ENCODE results near the gene PARP2.

PARP2 gene

DNA sequence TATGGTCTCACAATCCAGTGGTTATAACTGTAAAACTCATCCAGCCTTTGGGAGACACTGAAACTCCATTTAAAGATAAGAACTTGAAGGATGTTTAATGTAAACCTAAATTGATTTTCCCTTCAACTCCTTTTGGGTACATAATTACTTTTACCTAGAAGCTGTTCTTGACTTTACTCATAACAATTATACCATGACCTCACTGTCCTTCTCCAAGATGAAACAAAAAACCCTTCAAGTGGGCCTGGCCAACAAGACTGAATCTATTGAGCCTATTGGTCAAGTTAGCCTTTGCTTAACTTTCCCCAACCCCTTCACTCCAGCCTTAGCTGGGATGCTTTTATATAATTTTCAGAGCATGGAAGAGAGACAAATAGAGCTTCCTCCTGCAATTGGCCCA is 22.5 kb downstream of the PARP2 start:
- no peak for TF ChIP-seq CTCF (IDR thresholded peaks at IDR 0.05; ENCODE audit: borderline replicate concordance, control extremely low read depth, extremely low read depth, insufficient read depth, missing control alignments)
- no peak for DNase-seq (ENCODE audit: low spot score)
- in situ Hi-C loops (cut with MboI; ENCODE audit: low sequenced_read_pairs, unreplicated experiment), result no loop called here

DNA sequence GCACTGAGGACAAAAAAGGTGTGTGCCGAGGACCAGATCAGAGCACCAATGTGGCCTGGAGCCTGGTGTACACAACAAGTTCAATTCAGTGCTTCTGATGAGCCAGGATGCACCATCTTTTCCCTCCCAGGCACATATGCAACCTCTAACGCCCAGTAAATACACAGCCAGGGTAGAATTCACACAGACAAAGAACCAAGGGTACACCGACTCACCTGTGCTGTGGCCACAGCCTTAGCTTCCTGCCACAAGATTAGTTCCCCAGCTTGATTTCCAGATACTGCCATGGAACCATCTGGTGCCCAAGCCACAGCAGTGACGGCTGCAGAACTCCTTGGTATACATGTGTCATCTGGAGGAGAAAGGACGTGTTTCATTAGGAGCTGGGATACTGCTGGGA is 29.4 kb downstream of the PARP2 start:
- in situ Hi-C loops (cut with MboI; ENCODE audit: low sequenced_read_pairs, unreplicated experiment), result no loop called here
- TF ChIP-seq CTCF (IDR thresholded peaks at IDR 0.05; ENCODE audit: borderline replicate concordance, control extremely low read depth, extremely low read depth, insufficient read depth, missing control alignments), result no peak
- DNase-seq (ENCODE audit: low spot score), result no peak

GRCh38 chr14:20375471-20375870 is 32.0 kb downstream of the PARP2 start:
- in situ Hi-C loops (cut with MboI; ENCODE audit: low sequenced_read_pairs, unreplicated experiment), result no loop called here
- no peak for DNase-seq (ENCODE audit: low spot score)
- no peak for TF ChIP-seq CTCF (IDR thresholded peaks at IDR 0.05; ENCODE audit: borderline replicate concordance, control extremely low read depth, extremely low read depth, insufficient read depth, missing control alignments)

GRCh38 chr14:20376071-20376588 is 32.7 kb downstream of the PARP2 start:
- in situ Hi-C loops (cut with MboI; ENCODE audit: low sequenced_read_pairs, unreplicated experiment), result no loop called here
- no peak for DNase-seq (ENCODE audit: low spot score)

DNA sequence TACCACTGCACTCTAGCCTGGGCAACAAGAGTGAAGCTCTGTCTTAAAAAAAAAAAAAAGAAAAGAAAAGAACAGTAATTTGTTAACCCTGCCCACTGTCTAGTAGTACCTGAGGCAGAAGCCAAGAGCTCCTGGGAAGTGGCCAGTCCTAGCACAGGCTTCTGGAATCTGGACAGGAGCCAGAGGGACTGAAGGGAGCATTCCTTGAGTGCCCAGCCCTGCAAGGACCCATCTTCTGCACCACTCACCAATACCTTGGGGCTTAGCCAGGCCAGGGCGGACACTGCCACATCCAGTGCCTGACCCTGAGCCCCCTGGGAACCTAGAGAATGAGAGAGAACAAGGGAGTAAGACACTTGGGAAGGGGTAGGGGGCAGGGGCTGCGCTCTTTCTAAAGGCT is 33.7 kb downstream of the PARP2 start:
- no peak for TF ChIP-seq CTCF (IDR thresholded peaks at IDR 0.05; ENCODE audit: borderline replicate concordance, control extremely low read depth, extremely low read depth, insufficient read depth, missing control alignments)
- no peak for DNase-seq (ENCODE audit: low spot score)
- in situ Hi-C loops (cut with MboI; ENCODE audit: low sequenced_read_pairs, unreplicated experiment), result no loop called here

More at GRCh38 chr14:20376071-20376588, 32.7 kb downstream of the PARP2 start:
- no peak for TF ChIP-seq CTCF (IDR thresholded peaks at IDR 0.05; ENCODE audit: borderline replicate concordance, control extremely low read depth, extremely low read depth, insufficient read depth, missing control alignments)

GRCh38 chr14:20379743-20380142 is 36.3 kb downstream of the PARP2 start:
- TF ChIP-seq CTCF (IDR thresholded peaks at IDR 0.05; ENCODE audit: borderline replicate concordance, control extremely low read depth, extremely low read depth, insufficient read depth, missing control alignments), result no peak
- no peak for DNase-seq (ENCODE audit: low spot score)
- in situ Hi-C loops (cut with MboI; ENCODE audit: low sequenced_read_pairs, unreplicated experiment), result no loop called here

DNA sequence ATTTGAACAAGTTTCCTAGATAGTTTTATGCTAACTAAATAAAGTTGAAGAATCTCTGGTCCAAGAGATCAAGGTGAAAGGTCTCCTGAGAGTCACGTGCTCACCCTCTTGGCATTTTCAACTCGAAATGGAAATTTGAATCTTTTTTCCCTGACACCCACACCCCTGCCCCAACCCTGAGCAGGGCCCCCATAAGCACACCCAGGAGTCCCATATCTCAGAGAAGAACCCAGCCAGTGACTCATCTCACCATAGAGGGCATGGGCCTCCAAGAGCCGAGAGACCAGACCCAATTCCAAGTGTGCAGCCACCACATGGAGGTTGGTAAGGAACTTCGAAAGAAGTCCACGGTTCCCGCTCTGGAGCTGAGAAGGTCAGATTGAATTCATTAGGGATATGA is 37.2 kb downstream of the PARP2 start:
- no peak for DNase-seq (ENCODE audit: low spot score)
- in situ Hi-C loops (cut with MboI; ENCODE audit: low sequenced_read_pairs, unreplicated experiment), result no loop called here
- TF ChIP-seq CTCF (IDR thresholded peaks at IDR 0.05; ENCODE audit: borderline replicate concordance, control extremely low read depth, extremely low read depth, insufficient read depth, missing control alignments), result no peak
